HuH-7 (cell line): ENCODE results near the gene AQP9.

ENCODE experiments used
- DNase-seq: peaks from one replicate; pipeline ENCODE4 v3.0.0; 2011; ENCODE audit warnings: low spot score

AQP9 gene

GRCh38 chr15:58141894-58142293, 3.7 kb downstream of the AQP9 start:
- DNase-seq = no peak

GRCh38 chr15:58142827-58143461, 4.8 kb downstream of the AQP9 start:
- no peak for DNase-seq

- DNase-seq = no peak
Observed at GRCh38 chr15:58145606-58146005, 7.4 kb downstream of the AQP9 start.

GRCh38 chr15:58146211-58146610, 8.0 kb downstream of the AQP9 start:
- no peak for DNase-seq

- DNase-seq = no peak
Observed at GRCh38 chr15:58146749-58147148, 8.6 kb downstream of the AQP9 start.

GRCh38 chr15:58147171-58147611, 9.0 kb downstream of the AQP9 start:
- DNase-seq = no peak

- no peak for DNase-seq
Observed at GRCh38 chr15:58148120-58148519, 9.9 kb downstream of the AQP9 start.

- DNase-seq = no peak
Observed at GRCh38 chr15:58148633-58149445, 10.7 kb downstream of the AQP9 start.

- DNase-seq = no peak
Observed at GRCh38 chr15:58154769-58155168, 16.6 kb downstream of the AQP9 start.

- DNase-seq = no peak
Observed at GRCh38 chr15:58159827-58160386, 21.7 kb downstream of the AQP9 start.

GRCh38 chr15:58161436-58161930, 23.3 kb downstream of the AQP9 start:
- DNase-seq = no peak

- no peak for DNase-seq
Observed at GRCh38 chr15:58163985-58164384, 25.8 kb downstream of the AQP9 start.

- DNase-seq = no peak
Observed at GRCh38 chr15:58164926-58165325, 26.7 kb downstream of the AQP9 start.

GRCh38 chr15:58165661-58166060, 27.5 kb downstream of the AQP9 start:
- no peak for DNase-seq

GRCh38 chr15:58167095-58167691, 29.0 kb downstream of the AQP9 start:
- no peak for DNase-seq

GRCh38 chr15:58169934-58170333, 31.8 kb downstream of the AQP9 start:
- DNase-seq = no peak

- DNase-seq = no peak
Observed at GRCh38 chr15:58171476-58172061, 33.4 kb downstream of the AQP9 start.

GRCh38 chr15:58174709-58175108, 36.5 kb downstream of the AQP9 start:
- DNase-seq = no peak

GRCh38 chr15:58175955-58176354, 37.8 kb downstream of the AQP9 start:
- DNase-seq = no peak

GRCh38 chr15:58178668-58179067, 40.5 kb downstream of the AQP9 start:
- no peak for DNase-seq

- DNase-seq = no peak
Observed at GRCh38 chr15:58179206-58179605, 41.0 kb downstream of the AQP9 start.

GRCh38 chr15:58179741-58180381, 41.7 kb downstream of the AQP9 start:
- DNase-seq = no peak
